Endothelial cell of umbilical vein (primary cell): Measurements from ENCODE around the gene ITIH4. TPM values are rescaled to one million over a fixed set of nuclear protein-coding genes. Genes with fewer than 3 reads are reported as not detected.

Experiments used
- BruUV-seq: library from RNA; stranded (reverse); fragments of 400-500 nt; replicated peaks from 2 replicates; lab custom pipeline; 2021; lab: Mats Ljungman, UMichigan
- CTCF ChIA-PET: fragments of 300-600, 350-600 bp; sonication (Branson Sonifier 250); formaldehyde crosslinking; loops from one replicate; lab custom pipeline; 2021; ENCODE audit warnings: antibody characterized with exemption, inconsistent platforms; lab: Charles Lee
- POLR2A ChIA-PET: fragments of 300-600, 350-600 bp; sonication (Branson Sonifier 250); formaldehyde crosslinking; loops from one replicate; lab custom pipeline; 2021; ENCODE audit warnings: antibody characterized with exemption, inconsistent platforms; lab: Charles Lee
- DNase-seq: peaks from one replicate; pipeline ENCODE4 v3.0.0-alpha.2; 2011; ENCODE audit warnings: low read depth, low spot score
- FAIRE-seq: peaks from 2 replicates; lab custom pipeline; 2011; peaks lifted over from hg19 to GRCh38; lab: Jason Lieb, UNC
- H2AFZ ChIP-seq: 2 replicates; pipeline ENCODE4 v1.6.0; 2012; ENCODE audit warnings: low read depth, low read length, control low read depth, inconsistent platforms
- H3K27ac ChIP-seq: 2 replicates; pipeline ENCODE4 v1.5.1; 2011; ENCODE audit warnings: low read depth, mild to moderate bottlenecking, control low read depth, low read length, moderate library complexity; ENCODE audit not compliant: insufficient read depth
- H3K27me3 ChIP-seq, 2 experiments: 2 replicates each; pipeline versions ENCODE4 v1.6.0 to v1.6.1; 2011; ENCODE audit warnings: low read length in 2 of 2, mixed read lengths in 1 of 2; ENCODE audit not compliant: control insufficient read depth in 2 of 2, insufficient read depth in 2 of 2
- H3K36me3 ChIP-seq, 2 experiments: 2 replicates in 1 of 2; 3 replicates in 1 of 2; pipeline ENCODE4 v1.5.1; 2011; ENCODE audit warnings: low read length in 2 of 2, mild to moderate bottlenecking in 1 of 2, moderate library complexity in 1 of 2; ENCODE audit not compliant: control insufficient read depth in 2 of 2, insufficient read depth in 2 of 2; ENCODE audit errors: extremely low read depth in 1 of 2
- H3K4me1 ChIP-seq: 3 replicates; pipeline ENCODE4 v1.5.1; 2011; ENCODE audit warnings: mild to moderate bottlenecking, low read length; ENCODE audit not compliant: control insufficient read depth, insufficient read depth; ENCODE audit errors: extremely low read depth
- H3K4me2 ChIP-seq: 2 replicates; pipeline ENCODE4 v1.6.1; 2011; ENCODE audit warnings: low read length, control low read depth, mixed read lengths; ENCODE audit not compliant: insufficient read depth
- H3K4me3 ChIP-seq, 3 experiments: fragments of 200-600 bp in 1 of 3; sonication (generic), shearing (Covaris generic) in 1 of 3; replicated peaks in 1 of 3; 2 replicates each; pipeline ENCODE4 v1.5.1; 2011 to 2016; ENCODE audit warnings: control low read depth in 3 of 3, low read length in 3 of 3, mild to moderate bottlenecking in 2 of 3, inconsistent platforms in 1 of 3, low read depth in 1 of 3, moderate library complexity in 1 of 3; ENCODE audit not compliant: insufficient read depth in 1 of 3
- H3K79me2 ChIP-seq: 2 replicates; pipeline ENCODE4 v1.6.0; 2012; ENCODE audit warnings: low read length, inconsistent platforms; ENCODE audit not compliant: control insufficient read depth, insufficient read depth
- H3K9ac ChIP-seq: replicated peaks from 2 replicates; pipeline ENCODE3; 2011; ENCODE audit warnings: low read length, control low read depth; ENCODE audit not compliant: insufficient read depth; ENCODE audit errors: extremely low read depth
- H3K9me1 ChIP-seq: replicated peaks from 3 replicates; pipeline ENCODE4 v1.6.0; 2011; ENCODE audit warnings: mild to moderate bottlenecking, low read length; ENCODE audit not compliant: control insufficient read depth, insufficient read depth; ENCODE audit errors: extremely low read depth
- H3K9me3 ChIP-seq: replicated peaks from 2 replicates; pipeline ENCODE4 v1.5.1; 2012; ENCODE audit warnings: low read length, inconsistent platforms; ENCODE audit not compliant: control insufficient read depth, insufficient read depth
- H4K20me1 ChIP-seq: replicated peaks from 2 replicates; pipeline ENCODE3; 2011; ENCODE audit warnings: mild to moderate bottlenecking, low read length; ENCODE audit not compliant: control insufficient read depth, insufficient read depth; ENCODE audit errors: extremely low read depth
- FOS ChIP-seq: IDR thresholded peaks from 2 replicates; pipeline ENCODE4 v1.6.1; 2011; ENCODE audit warnings: mild to moderate bottlenecking, low read length, moderate library complexity, borderline replicate concordance; ENCODE audit not compliant: insufficient read depth
- GATA2 ChIP-seq: IDR thresholded peaks from 2 replicates; pipeline ENCODE4 v1.7.0; 2011; ENCODE audit warnings: low read depth, mild to moderate bottlenecking, moderate library complexity, mixed read lengths, low read length; ENCODE audit not compliant: insufficient read length, insufficient read depth
- JUN ChIP-seq: IDR thresholded peaks from 2 replicates; pipeline ENCODE4 v1.6.1; 2011; ENCODE audit warnings: borderline replicate concordance, low read depth; ENCODE audit not compliant: insufficient read length, insufficient read depth
- MYC ChIP-seq: IDR thresholded peaks from one replicate; pipeline ENCODE4 v1.6.1; 2011; ENCODE audit warnings: mild to moderate bottlenecking, low read depth, low read length
- POLR2A ChIP-seq: IDR thresholded peaks from 2 replicates; pipeline ENCODE4 v1.6.1; 2012; ENCODE audit warnings: low read depth, mild to moderate bottlenecking, control low read depth, low read length
- POLR2AphosphoS5 ChIP-seq: IDR thresholded peaks from 2 replicates; pipeline ENCODE4 v1.6.1; 2012; ENCODE audit warnings: low read depth, mild to moderate bottlenecking, control low read depth, low read length, moderate library complexity; ENCODE audit not compliant: insufficient read depth
- dilution Hi-C: fragments of 300-500 bp; cut with MboI; formaldehyde crosslinking; loops from one replicate; pipeline ENCODE4 v1.15.0; 2019; ENCODE audit warnings: low sequenced_read_pairs; ENCODE audit not compliant: extremely low pct_ligation_motif_present
- intact Hi-C: fragments of 100-400 bp; cut with micrococcal nuclease; formaldehyde crosslinking; loops from one replicate; pipeline ENCODE4 v1.10.0; 2022
- polyA plus RNA-seq, 4 experiments: library from polyadenylated mRNA; depleted of rRNA in 3 of 4; stranded (reverse) in 3 of 4; unstranded in 1 of 4; fragments of >200 nt; gene quantifications; 2 replicates each; pipeline versions ENCODE4 v1.2.1 to v1.2.3, GENCODE V29; 2011 to 2012; ENCODE audit warnings: missing spikeins in 1 of 4
- total RNA-seq: library from RNA; stranded (reverse); gene quantifications from 2 replicates; pipeline ENCODE4 v1.2.3, GENCODE V29; 2021
- TF ChIP-seq, protein P1 (sequence below): IDR thresholded peaks from 2 replicates; pipeline ENCODE4 v1.6.1; 2011; ENCODE audit not compliant: insufficient read depth, insufficient read length
- TF ChIP-seq, protein P2 (sequence below), 2 donors: IDR thresholded peaks; 1 replicate in 1 of 2; 2 replicates in 1 of 2; pipeline ENCODE4 v1.5.1; 2011; ENCODE audit warnings: low read length in 2 of 2, mild to moderate bottlenecking in 2 of 2, moderate library complexity in 2 of 2, control low read depth in 1 of 2, inconsistent platforms in 1 of 2, low read depth in 1 of 2; ENCODE audit not compliant: insufficient read depth in 1 of 2; ENCODE audit errors: extremely low read depth in 1 of 2

Gene ITIH4
- total and polyA plus RNA-seq, 2 donors (not counting 3 experiments of a cell fraction or from before 2014, with no cell fraction given): 0.17 to 2.4 TPM

GRCh38 chr3:52843108-52843865 is 12.8 kb upstream of the ITIH4 start:
- TF ChIP-seq GATA2 (no peak), JUN (no peak), POLR2A (no peak), MYC (no peak)
- DNase-seq: no peak
- no peaks in the 10 kb centered on the region for H3K79me2 ChIP-seq
- no peaks in the 10 kb centered on the region for H3K9me1 ChIP-seq
- H3K9ac ChIP-seq: no peak overlapping the region
- dilution Hi-C loops: no loop called here
- no peaks in the 10 kb centered on the region for H3K4me1 ChIP-seq
- no peak overlapping the region for H3K4me2 ChIP-seq
- peaks cover 0 to 5% of the 10 kb centered on the region in 2 experiments for H3K36me3 ChIP-seq
- POLR2A ChIA-PET: no interaction called here
- CTCF ChIA-PET: interaction anchor here (1.0 to 2.6 kb wide), 3 partner anchors 12 to 50 kb away, joined by 3 to 8 read pairs (median 5); no protein-coding TSS in a partner anchor
- intact Hi-C loops: no loop called here
- FAIRE-seq: no peak
- no peaks in the 10 kb centered on the region for H3K9me3 ChIP-seq
- BruUV-seq: no TSS peak
- H4K20me1 ChIP-seq: no peaks in the 10 kb centered on the region
- H2AFZ ChIP-seq: no peak overlapping the region
- H3K4me3 ChIP-seq: no peak overlapping the region
- H3K27ac ChIP-seq: no peak overlapping the region
- no peaks in the 10 kb centered on the region for H3K27me3 ChIP-seq

- no TSS peak for BruUV-seq
- ChIA-PET POLR2A (no interaction called here), CTCF (interaction anchor here (1.4 kb wide), 1 partner anchor 22 kb away, joined by 5 read pairs; no protein-coding TSS in a partner anchor)
- Histone ChIP-seq H3K9me1 (no peaks in the 10 kb centered on the region), H3K79me2 (no peaks in the 10 kb centered on the region), H3K9ac (no peak overlapping the region), H3K4me1 (no peaks in the 10 kb centered on the region), H4K20me1 (no peaks in the 10 kb centered on the region), H3K27me3 (no peaks in the 10 kb centered on the region), H3K36me3 (peaks cover 0 to 5% of the 10 kb centered on the region in 2 experiments), H3K27ac (no peak overlapping the region), H3K4me2 (no peak overlapping the region), H3K9me3 (no peaks in the 10 kb centered on the region), H2AFZ (no peak overlapping the region), H3K4me3 (no peak overlapping the region)
- TF ChIP-seq FOS (no peak), GATA2 (no peak), POLR2AphosphoS5 (no peak), MYC (no peak), POLR2A (no peak)
- TF ChIP-seq, protein P1, sequence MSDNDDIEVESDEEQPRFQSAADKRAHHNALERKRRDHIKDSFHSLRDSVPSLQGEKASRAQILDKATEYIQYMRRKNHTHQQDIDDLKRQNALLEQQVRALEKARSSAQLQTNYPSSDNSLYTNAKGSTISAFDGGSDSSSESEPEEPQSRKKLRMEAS: no peak
- TF ChIP-seq, protein P2, sequence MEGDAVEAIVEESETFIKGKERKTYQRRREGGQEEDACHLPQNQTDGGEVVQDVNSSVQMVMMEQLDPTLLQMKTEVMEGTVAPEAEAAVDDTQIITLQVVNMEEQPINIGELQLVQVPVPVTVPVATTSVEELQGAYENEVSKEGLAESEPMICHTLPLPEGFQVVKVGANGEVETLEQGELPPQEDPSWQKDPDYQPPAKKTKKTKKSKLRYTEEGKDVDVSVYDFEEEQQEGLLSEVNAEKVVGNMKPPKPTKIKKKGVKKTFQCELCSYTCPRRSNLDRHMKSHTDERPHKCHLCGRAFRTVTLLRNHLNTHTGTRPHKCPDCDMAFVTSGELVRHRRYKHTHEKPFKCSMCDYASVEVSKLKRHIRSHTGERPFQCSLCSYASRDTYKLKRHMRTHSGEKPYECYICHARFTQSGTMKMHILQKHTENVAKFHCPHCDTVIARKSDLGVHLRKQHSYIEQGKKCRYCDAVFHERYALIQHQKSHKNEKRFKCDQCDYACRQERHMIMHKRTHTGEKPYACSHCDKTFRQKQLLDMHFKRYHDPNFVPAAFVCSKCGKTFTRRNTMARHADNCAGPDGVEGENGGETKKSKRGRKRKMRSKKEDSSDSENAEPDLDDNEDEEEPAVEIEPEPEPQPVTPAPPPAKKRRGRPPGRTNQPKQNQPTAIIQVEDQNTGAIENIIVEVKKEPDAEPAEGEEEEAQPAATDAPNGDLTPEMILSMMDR (IDR thresholded peaks at IDR 0.05; ENCODE audit: extremely low read depth in 1 of 2, insufficient read depth in 1 of 2, low read depth in 1 of 2, low read length in 2 of 2): no peak
- DNase-seq (no peak), FAIRE-seq (no peak)
- dilution Hi-C loops (no loop called here), intact Hi-C loops (no loop called here)
These were observed 12.0 kb upstream of the ITIH4 start for GRCh38 chr3:52842424-52842823.
